IMR-90 (cell line): Measurements from ENCODE around the gene LRFN4.

Experiments
- BHLHE40 ChIP-seq: fragments of 150-350 bp; IDR thresholded peaks from 2 replicates; pipeline ENCODE4 v1.6.1; 2016; ENCODE audit warnings: mild to moderate bottlenecking, low read depth, low read length
- CEBPB ChIP-seq: IDR thresholded peaks from 2 replicates; pipeline ENCODE4 v1.6.1; 2012; ENCODE audit warnings: low read depth, low read length, improper control_type of control experiment
- CTCF ChIP-seq: conservative IDR thresholded peaks from 2 replicates; pipeline ENCODE4 v1.5.1; 2012; ENCODE audit warnings: mild to moderate bottlenecking, low read depth, low read length, improper control_type of control experiment
- ELK1 ChIP-seq: fragments of 150-350 bp; IDR thresholded peaks from 2 replicates; pipeline ENCODE4 v1.6.1; 2016; ENCODE audit warnings: low read depth, mild to moderate bottlenecking, low read length, moderate library complexity, borderline replicate concordance
- FOS ChIP-seq: fragments of 150-350 bp; IDR thresholded peaks from 2 replicates; pipeline ENCODE4 v1.6.1; 2016; ENCODE audit warnings: low read depth, low read length
- MAFK ChIP-seq: IDR thresholded peaks from 2 replicates; pipeline ENCODE4 v1.6.1; 2012; ENCODE audit warnings: low read depth, low read length, improper control_type of control experiment
- MAZ ChIP-seq: IDR thresholded peaks from 2 replicates; pipeline ENCODE4 v1.6.1; 2012; ENCODE audit warnings: low read depth, mild to moderate bottlenecking, low read length, improper control_type of control experiment, moderate library complexity, borderline replicate concordance
- MXI1 ChIP-seq: IDR thresholded peaks from 2 replicates; pipeline ENCODE4 v1.6.1; 2012; ENCODE audit warnings: low read depth, mild to moderate bottlenecking, low read length, moderate library complexity, borderline replicate concordance
- POLR2A ChIP-seq: IDR thresholded peaks from 2 replicates; pipeline ENCODE4 v1.6.1; 2012; ENCODE audit warnings: mild to moderate bottlenecking, low read depth, low read length
- RAD21 ChIP-seq: IDR thresholded peaks from 2 replicates; pipeline ENCODE4 v1.6.1; 2012; ENCODE audit warnings: low read length, improper control_type of control experiment
- RCOR1 ChIP-seq: IDR thresholded peaks from 2 replicates; pipeline ENCODE4 v1.6.1; 2012; ENCODE audit warnings: mild to moderate bottlenecking, low read length, improper control_type of control experiment; ENCODE audit not compliant: insufficient replicate concordance
- USF2 ChIP-seq: fragments of 150-350 bp; IDR thresholded peaks from 2 replicates; pipeline ENCODE4 v1.6.1; 2017; ENCODE audit warnings: mild to moderate bottlenecking, antibody characterized with exemption, low read length, low read depth

GRCh38 chr11:66834539-66834845 is 22.4 kb upstream of the LRFN4 start:
- TF ChIP-seq RCOR1 (no peak), CTCF (no peak), USF2 (no peak), MAFK (no peak), POLR2A (no peak), RAD21 (no peak), MAZ (no peak), ELK1 (no peak), BHLHE40 (no peak), FOS (no peak), MXI1 (no peak), CEBPB (no peak)
